ENCODE measurements around the gene CNBP.

CNBP gene

DNA sequence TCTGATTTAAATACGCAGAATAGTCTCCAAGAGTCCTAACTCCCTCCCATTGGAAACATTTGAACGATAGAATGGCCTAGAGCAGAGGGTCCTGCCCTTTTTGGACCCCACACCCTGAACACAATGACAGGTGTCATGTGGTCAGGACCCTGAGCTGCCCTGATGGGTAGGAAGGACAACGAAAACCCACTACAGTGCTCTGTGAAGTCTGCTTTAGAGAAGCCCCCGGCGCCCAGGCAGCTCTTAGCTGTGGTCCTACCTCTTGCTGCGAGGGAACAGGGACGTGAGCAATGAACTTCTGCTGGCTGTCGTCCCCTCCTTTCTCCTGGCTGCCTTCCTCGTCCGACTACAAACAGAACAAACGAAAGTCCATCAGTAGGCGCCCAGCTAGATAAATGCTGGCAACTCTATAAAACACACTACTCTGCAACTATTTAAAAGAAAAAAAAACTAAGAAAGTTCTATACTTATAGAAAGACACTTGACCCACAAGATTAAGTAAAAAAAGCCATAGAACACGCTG is 53.3 kb downstream of the CNBP start:
- FAIRE-seq = no peak

DNA sequence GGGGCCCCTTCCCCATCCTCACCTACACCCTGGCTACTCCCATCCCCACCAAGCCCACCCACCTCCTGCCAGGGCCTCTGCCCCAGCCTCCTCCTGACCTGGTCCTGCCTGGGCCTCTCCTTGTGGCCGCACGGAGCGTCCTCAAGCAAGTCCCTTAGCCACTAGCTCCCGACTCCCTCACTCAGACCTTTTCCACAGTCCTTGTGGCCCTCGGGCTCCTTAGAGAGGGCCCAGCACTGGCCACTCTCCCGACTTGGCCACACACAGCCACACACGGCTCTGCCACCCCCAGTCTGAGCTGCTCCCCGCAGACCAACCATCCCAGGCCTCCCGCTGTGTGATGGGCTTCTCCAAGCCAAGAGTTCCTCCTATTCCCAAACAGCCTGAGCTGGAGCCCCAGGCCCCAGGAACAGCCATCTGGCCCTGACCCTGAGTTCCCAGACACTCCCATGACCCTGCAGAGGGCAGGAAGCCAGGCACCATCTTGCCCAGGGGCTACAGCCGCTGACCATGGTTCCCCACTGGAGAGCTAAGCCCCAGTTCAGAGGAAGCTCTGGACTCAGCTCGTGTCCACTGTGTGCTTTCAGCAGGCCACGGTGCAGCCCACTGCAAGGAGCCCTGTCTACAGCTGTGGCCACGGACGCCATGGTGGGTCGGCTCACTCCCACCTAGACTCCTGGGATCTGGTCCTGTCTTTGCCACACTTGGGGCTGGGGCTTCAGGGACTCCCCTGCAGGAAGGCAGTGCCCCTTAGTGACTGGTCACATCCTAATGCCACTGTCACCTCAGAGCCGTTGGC is 55.1 kb downstream of the CNBP start:
- FAIRE-seq = no peak

DNA sequence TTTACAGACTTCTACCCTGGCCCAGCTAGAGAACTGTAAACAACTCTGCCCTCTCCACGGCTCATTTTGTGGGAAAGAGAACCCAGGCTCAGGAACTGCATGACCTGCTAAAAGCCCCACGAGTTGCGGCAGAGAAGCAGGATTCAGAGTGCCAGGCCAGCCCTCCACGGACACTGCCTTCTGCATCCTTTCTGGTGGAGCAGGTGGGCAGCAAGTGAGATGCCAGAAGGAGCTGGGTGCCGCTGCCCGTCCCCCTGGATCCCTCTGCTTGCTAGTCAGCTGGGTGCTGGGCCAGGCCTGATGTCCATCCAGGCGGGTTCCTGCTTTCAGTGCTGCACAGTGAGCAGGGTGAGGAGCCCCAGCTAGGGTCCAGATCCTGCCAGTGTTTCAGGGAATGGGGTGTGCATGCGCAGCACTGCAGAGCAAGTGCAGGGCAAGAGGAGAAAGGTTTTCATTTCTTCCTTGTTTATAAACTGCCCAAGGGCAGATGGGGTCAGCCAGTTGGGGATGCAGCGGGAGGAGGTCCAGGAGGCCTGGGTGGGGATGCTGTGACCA is 56.9 kb downstream of the CNBP start:
- no peak for FAIRE-seq

DNA sequence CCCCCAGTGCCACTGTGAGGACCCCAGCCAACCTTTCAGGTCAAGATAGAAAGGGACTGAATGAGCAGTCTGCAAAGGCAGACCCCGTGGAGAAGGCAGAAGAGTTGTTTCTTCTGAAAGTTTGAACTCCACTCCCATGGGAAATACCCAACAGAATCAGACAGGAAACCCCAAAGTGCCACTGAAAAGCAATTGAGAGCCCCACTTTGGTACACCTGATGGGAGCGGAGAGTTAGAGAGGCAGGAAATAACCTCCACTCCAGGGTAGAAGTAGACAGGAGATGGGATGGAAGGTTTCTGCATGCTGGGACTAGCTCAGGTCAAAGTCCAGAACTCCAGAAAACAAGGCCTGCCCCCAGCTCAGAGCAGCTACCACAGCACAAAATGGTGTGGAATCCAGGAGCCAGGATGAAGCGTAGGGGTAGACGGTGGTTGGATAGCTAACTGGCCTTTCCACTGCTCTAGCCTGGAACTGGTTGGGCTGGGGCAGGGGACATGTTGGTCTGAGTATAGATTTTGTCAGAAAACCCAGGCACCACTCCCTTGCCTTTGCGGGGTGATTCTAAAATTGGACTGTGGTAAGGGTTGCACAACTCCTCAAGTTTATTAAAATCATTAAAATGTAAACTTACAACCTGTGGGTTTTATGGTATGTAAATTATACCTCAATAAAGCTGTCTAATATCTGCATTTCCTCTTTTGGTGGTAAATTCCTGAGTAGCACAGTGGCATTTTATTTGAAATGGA is 60.2 kb downstream of the CNBP start:
- no peak for FAIRE-seq

DNA sequence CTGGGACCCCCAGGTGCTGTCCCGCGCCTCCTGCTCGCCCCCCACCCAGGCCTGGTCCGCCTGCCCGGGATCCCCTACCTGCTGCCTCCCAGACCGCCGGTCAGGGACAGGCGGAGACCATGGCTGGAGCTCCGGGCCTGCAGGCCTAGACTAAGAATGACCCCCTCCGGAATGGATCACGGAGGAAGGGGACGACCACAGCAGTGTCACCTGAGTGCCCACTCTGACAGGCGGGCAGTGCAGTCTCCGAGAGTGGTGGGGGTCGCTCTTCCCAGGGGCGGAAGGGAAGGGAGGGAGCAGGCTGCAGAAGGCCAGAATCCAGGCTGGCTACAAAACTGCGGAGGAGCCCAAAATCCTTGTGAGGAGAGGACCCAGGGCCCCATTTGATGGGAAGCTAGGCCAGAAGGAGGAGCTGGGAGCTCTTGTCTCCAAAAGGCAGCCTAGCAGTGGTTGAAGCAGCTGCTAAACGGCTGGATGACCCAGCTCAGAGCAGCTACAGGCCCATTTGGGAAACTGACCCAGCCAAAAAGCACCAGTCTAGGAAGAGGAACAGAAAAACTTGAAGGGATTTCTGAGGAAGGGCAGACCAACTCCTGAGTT is 61.2 kb downstream of the CNBP start:
- no peak for FAIRE-seq

DNA sequence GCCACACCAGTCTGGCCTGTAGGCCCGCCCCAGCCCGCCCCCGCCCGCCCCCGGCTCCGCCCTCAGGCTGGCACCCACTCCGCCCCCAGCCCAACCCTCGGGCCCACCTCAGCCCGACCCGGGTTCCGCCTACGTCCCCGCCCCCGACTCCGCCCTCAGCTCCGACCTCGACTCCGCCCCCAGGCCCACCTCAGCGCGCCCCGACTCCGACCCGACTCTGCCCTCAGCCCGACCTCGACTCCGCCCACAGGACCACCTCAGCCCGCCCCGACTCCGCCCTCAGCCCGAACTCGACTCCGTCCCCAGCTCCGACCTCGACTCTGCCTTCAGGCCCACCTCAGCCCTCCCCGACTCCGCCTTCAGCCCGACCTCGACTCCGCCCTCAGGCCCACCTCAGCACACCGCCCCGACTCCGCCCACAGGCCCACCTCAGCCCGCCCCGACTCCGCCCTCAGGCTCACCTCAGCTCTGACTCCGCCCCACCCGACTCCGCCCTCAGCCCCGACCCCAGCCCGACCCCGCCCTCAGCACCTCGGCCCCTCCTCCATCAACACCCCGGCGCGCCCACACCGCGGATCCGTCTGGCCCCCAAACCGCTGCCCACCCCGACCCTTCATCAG is 61.8 kb downstream of the CNBP start, which contains the start of gene RAB43:
TSS of gene RAB43 (minus strand) at position 13 of the 620 bp plus-strand sequence. CDS start 315 bp downstream, outside the sequence.
- FAIRE-seq = no peak

DNA sequence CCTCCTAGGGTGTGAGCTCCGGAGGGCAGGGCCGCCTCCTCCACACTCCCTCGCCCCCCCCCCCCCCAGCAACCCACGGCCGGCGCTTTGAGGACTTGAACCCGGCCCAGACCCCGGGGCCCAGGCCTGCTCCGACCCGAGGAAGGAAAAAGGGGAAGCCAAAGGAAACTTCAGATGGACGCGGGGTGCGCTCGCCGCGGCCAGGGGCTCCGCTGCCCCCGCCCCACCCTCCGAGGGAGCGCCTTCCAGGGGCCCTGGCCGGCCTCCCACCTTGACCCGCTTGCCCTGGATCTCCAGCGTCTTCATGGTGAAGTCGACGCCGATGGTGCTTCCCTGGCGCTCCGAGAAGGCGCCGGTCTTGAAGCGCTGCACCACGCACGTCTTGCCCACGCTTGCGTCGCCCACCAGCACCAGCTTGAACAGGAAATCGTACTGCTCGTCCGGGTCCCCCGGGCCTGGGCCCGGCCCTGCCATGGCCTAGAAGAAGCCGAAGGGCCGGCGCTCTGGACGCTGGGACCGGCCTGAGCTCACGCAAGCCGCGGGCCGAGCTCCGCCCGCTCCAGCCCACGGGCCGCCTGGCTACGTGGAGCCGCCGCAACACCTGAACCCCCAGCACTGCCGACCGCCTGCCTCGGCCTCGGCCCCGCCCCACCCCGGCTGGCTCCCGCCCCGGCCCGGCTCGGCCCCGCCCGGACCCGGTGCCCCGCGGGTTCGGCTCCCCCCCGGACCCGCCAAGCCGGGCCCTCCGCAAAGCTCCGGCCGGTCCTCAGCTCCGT is 62.5 kb downstream of the CNBP start:
- no peak for FAIRE-seq

DNA sequence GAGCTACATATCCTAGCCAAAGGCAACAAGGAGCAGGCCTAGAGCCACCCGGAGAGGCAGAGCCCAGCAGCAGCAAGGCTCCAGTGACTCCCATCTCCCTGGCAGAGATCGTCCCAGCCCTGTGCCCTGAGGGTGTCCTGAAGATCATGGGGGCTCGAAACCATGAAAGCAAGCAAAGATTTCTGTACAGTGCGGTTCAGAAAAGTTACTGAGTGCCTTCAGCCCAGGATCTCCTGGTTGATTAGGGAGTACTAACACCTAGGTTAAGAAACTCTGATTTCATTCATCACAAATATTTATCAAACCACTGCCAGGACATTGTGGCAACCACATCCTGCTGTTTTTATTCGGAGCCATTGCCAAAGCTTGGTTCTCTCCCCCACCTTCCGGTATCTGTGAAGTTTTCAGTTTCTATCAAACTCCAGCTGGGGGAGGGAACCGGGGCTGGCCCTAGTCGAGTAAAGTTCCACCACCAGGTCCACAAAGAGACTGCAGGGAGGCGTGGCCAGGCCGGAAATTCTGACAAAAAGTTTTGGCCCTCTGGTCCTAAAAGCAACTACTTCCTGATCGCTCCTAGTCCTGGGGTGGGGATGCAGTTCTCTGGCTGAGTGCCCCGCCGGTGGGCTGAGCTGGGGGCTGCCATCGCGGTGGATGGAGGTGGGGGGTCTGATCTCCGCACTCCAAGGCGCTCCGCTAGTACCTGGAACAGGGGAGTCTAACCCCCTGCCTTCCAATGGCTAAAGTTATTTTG is 63.3 kb downstream of the CNBP start:
- no peak for FAIRE-seq

DNA sequence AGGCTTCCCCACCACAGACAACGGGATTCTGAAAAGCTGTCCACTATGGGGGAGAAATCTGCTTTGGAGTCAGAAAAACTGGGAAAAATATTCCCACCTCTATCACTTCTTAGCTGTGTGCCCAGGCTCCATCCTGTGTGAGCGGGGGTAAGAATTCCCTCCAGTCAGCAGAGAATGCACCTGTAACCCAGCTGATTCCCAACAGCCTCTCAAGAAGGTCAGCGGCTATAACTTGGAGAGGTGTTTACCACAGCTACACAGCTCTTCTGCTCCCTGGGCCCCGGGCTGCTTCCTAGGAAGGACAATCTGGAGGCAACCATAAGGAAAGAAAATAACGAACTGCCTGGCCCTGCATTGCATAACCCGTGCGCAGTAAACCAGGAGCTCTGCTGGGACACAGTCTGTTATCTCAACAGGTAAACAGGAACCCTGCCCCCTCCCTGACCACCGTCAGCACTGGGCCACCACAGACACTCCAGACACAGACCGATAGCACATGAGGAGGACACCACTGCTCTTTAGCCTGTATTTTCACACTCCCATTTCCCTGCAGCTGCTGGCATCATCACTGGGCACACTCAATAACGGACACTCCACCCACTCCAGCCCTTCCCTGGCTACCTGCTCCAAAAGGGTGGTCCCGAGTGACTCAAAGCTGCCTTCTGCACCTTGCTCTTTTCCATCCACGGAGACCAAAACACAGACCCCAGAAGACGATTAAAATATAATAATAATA is 64.2 kb downstream of the CNBP start:
- no peak for FAIRE-seq

DNA sequence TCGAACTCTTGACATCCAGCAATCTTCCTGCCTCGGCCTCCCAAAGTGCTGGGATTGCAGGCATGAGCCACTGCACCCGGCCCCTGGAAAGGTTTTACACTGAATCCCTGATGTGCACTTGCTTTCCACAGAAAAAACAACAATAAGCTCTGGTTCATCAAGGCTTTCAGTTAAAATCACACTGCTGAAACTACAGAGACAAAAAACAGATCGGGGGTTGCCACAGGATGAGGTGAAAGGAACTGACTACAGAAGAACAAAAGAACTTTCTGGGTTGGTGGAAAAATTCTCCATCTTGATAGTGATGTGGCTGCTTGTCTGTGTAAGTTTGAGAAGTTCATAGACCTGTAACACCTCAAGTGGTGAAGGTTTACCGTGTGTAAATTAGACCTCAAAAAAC is 65.0 kb downstream of the CNBP start:
- FAIRE-seq = no peak
